Measurements from ENCODE around the gene DCP1B. TPM values are rescaled to one million over a fixed set of nuclear protein-coding genes. Genes with fewer than 3 reads are reported as not detected.

DCP1B gene
- total and polyA plus RNA-seq, 2 donors (not counting 3 experiments of a cell fraction or from before 2014, with no cell fraction given), result 11.2 to 19.8 TPM

DNA sequence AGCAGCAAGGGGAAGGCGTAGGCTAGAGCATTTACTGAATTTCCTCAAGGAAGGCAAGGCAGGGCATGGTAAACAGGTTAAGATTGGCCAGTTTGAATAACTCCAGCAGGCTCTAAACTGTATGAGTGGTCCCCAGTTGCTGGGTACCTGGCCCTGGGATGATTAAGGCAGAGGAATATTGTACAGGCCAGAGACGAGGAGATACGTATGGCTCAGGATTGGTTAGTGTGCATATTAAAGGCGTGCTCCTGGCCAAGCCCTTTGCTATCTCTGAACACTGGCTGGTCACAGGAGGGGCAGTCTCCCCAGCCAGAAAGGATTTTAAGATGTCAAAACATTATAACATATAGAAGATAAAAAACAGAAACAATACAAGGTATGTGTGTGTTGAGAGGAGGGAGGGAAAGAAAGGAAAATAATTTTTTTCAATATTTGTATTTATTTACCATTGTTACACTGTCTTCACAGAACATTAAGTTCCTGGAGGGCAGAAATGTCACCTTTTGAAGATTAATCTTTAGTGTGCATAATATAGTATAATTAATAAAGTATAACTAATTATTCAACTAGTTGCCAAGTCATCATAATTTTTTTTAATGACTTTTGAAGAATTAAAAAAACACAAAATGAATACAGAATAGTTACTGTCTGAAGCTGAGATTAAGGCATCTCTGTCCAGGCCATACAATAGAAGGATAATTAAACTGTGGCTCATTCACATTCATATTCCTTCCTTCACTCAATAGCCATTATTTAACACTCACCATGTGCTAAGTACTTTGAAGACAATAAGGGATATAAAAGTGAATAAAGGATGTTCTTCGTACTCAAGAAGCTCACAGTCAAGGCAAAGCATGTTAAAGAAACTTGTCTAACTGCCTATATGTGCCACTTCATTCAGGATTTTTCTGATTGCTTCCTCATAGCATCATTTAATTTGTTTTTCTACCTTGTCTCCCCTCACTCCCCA, 41.9 kb downstream of the DCP1B start:
- Histone ChIP-seq H3K9me1 (replicated peaks; ENCODE audit: control insufficient read depth, extremely low read depth, insufficient read depth, low read length) (no peaks in the 10 kb centered on the region), H2AFZ (ENCODE audit: low read depth, low read length) (no peak overlapping the region), H3K4me2 (ENCODE audit: insufficient read depth, low read length) (no peak overlapping the region), H3K4me1 (ENCODE audit: control insufficient read depth, extremely low read depth, insufficient read depth, low read length) (no peaks in the 10 kb centered on the region), H4K20me1 (replicated peaks; ENCODE audit: control insufficient read depth, extremely low read depth, insufficient read depth, low read length) (no peaks in the 10 kb centered on the region), H3K9ac (replicated peaks; ENCODE audit: extremely low read depth, insufficient read depth, low read length) (no peak overlapping the region), H3K79me2 (ENCODE audit: control insufficient read depth, insufficient read depth, low read length) (no peaks in the 10 kb centered on the region), H3K27ac (ENCODE audit: insufficient read depth, low read depth, low read length) (no peak overlapping the region), H3K4me3 (replicated peaks in 1 of 3; ENCODE audit: insufficient read depth in 1 of 3, low read depth in 1 of 3, low read length in 3 of 3) (no peak overlapping the region), H3K36me3 (ENCODE audit: control insufficient read depth in 2 of 2, extremely low read depth in 1 of 2, insufficient read depth in 2 of 2, low read length in 2 of 2) (peaks cover 2 to 8% of the 10 kb centered on the region in 2 experiments), H3K27me3 (ENCODE audit: control insufficient read depth in 2 of 2, insufficient read depth in 2 of 2, low read length in 2 of 2) (no peaks in the 10 kb centered on the region), H3K9me3 (replicated peaks; ENCODE audit: control insufficient read depth, insufficient read depth, low read length) (no peaks in the 10 kb centered on the region)
- ChIA-PET POLR2A (no interaction called here), CTCF (interaction anchor here (0.7 kb wide), 1 partner anchor 8 kb away, joined by 3 read pairs; no protein-coding TSS in a partner anchor)
- no peak for DNase-seq (ENCODE audit: low read depth, low spot score)
- TF ChIP-seq JUN (IDR thresholded peaks at IDR 0.05; ENCODE audit: borderline replicate concordance, insufficient read depth, insufficient read length, low read depth) (no peak), FOS (IDR thresholded peaks at IDR 0.05; ENCODE audit: borderline replicate concordance, insufficient read depth, low read length) (no peak), EZH2 (IDR thresholded peaks at IDR 0.05; ENCODE audit: borderline replicate concordance, low read depth, low read length, severe bottlenecking) (no peak), MAX (IDR thresholded peaks at IDR 0.05; ENCODE audit: insufficient read depth, insufficient read length) (no peak), MYC (IDR thresholded peaks at IDR 0.05; ENCODE audit: low read depth, low read length) (no peak), POLR2A (IDR thresholded peaks at IDR 0.05; ENCODE audit: low read depth, low read length) (no peak), GATA2 (IDR thresholded peaks at IDR 0.05; ENCODE audit: insufficient read depth, insufficient read length, low read depth, low read length) (no peak), POLR2AphosphoS5 (IDR thresholded peaks at IDR 0.05; ENCODE audit: insufficient read depth, low read depth, low read length) (no peak)
- TF ChIP-seq, protein P1, sequence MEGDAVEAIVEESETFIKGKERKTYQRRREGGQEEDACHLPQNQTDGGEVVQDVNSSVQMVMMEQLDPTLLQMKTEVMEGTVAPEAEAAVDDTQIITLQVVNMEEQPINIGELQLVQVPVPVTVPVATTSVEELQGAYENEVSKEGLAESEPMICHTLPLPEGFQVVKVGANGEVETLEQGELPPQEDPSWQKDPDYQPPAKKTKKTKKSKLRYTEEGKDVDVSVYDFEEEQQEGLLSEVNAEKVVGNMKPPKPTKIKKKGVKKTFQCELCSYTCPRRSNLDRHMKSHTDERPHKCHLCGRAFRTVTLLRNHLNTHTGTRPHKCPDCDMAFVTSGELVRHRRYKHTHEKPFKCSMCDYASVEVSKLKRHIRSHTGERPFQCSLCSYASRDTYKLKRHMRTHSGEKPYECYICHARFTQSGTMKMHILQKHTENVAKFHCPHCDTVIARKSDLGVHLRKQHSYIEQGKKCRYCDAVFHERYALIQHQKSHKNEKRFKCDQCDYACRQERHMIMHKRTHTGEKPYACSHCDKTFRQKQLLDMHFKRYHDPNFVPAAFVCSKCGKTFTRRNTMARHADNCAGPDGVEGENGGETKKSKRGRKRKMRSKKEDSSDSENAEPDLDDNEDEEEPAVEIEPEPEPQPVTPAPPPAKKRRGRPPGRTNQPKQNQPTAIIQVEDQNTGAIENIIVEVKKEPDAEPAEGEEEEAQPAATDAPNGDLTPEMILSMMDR (IDR thresholded peaks at IDR 0.05; ENCODE audit: extremely low read depth in 1 of 2, insufficient read depth in 1 of 2, low read depth in 1 of 2, low read length in 2 of 2), result no peak
- dilution Hi-C loops (cut with MboI; ENCODE audit: extremely low pct_ligation_motif_present, low sequenced_read_pairs), result loop anchor here (10.0 kb wide), 1 partner anchor 62 kb away; no protein-coding TSS in a partner anchor
- no TSS peak for BruUV-seq (replicated peaks)
- FAIRE-seq, result no peak
- intact Hi-C loops (cut with micrococcal nuclease), result no loop called here

All from endothelial cell of umbilical vein (primary cell).